Measurements from ENCODE around the gene GTF3C1.

GTF3C1 gene

GRCh38 chr16:27528294-27528693 lies 21.4 kb downstream of the GTF3C1 start:
- FAIRE-seq (no peak), DNase-seq (ENCODE audit: insufficient read length, low spot score) (no peak)
- TF ChIP-seq SPI1 (IDR thresholded peaks at IDR 0.05; ENCODE audit: low read depth, low read length) (no peak), POLR2AphosphoS5 (IDR thresholded peaks at IDR 0.05; ENCODE audit: low read depth, low read length) (no peak)

GRCh38 chr16:27526180-27526579 lies 23.5 kb downstream of the GTF3C1 start:
- FAIRE-seq (no peak), DNase-seq (ENCODE audit: insufficient read length, low spot score) (no peak)

GRCh38 chr16:27522173-27522707 lies 27.5 kb downstream of the GTF3C1 start:
- DNase-seq (ENCODE audit: insufficient read length, low spot score) (no peak), FAIRE-seq (no peak)
- no peak for TF ChIP-seq POU2F2 (IDR thresholded peaks at IDR 0.05; ENCODE audit: low read depth, low read length)
- TF ChIP-seq SPI1 (IDR thresholded peaks at IDR 0.05; ENCODE audit: low read depth, low read length), result no peak
- TF ChIP-seq TAF1 (IDR thresholded peaks at IDR 0.05; ENCODE audit: low read depth, low read length), result no peak
- TF ChIP-seq POLR2A (IDR thresholded peaks at IDR 0.05; ENCODE audit: low read depth, low read length), result no peak
- no peak for TF ChIP-seq PAX5 (IDR thresholded peaks at IDR 0.05; ENCODE audit: insufficient read depth, low read length, severe bottlenecking)
- no peak for TF ChIP-seq POLR2AphosphoS5 (IDR thresholded peaks at IDR 0.05; ENCODE audit: low read depth, low read length)

More at GRCh38 chr16:27526180-27526579, 23.5 kb downstream of the GTF3C1 start:
- TF ChIP-seq POLR2AphosphoS5 (IDR thresholded peaks at IDR 0.05; ENCODE audit: low read depth, low read length) (no peak), TAF1 (IDR thresholded peaks at IDR 0.05; ENCODE audit: low read depth, low read length) (no peak), PAX5 (IDR thresholded peaks at IDR 0.05; ENCODE audit: insufficient read depth, low read length, severe bottlenecking) (no peak), SPI1 (IDR thresholded peaks at IDR 0.05; ENCODE audit: low read depth, low read length) (no peak), POLR2A (IDR thresholded peaks at IDR 0.05; ENCODE audit: low read depth, low read length) (no peak), POU2F2 (IDR thresholded peaks at IDR 0.05; ENCODE audit: low read depth, low read length) (no peak)

- TF ChIP-seq PAX5 (IDR thresholded peaks at IDR 0.05; ENCODE audit: insufficient read depth, low read length, severe bottlenecking) (no peak), TAF1 (IDR thresholded peaks at IDR 0.05; ENCODE audit: low read depth, low read length) (no peak), POLR2AphosphoS5 (IDR thresholded peaks at IDR 0.05; ENCODE audit: low read depth, low read length) (no peak), POU2F2 (IDR thresholded peaks at IDR 0.05; ENCODE audit: low read depth, low read length) (no peak), SPI1 (IDR thresholded peaks at IDR 0.05; ENCODE audit: low read depth, low read length) (no peak), POLR2A (IDR thresholded peaks at IDR 0.05; ENCODE audit: low read depth, low read length) (no peak)
- no peak for FAIRE-seq
- no peak for DNase-seq (ENCODE audit: insufficient read length, low spot score)
Observed at GRCh38 chr16:27520982-27521673, 28.6 kb downstream of the GTF3C1 start.

- no peak for TF ChIP-seq SPI1 (IDR thresholded peaks at IDR 0.05; ENCODE audit: low read depth, low read length)
- TF ChIP-seq POLR2A (IDR thresholded peaks at IDR 0.05; ENCODE audit: low read depth, low read length), result no peak
- no peak for TF ChIP-seq TAF1 (IDR thresholded peaks at IDR 0.05; ENCODE audit: low read depth, low read length)
- TF ChIP-seq POLR2AphosphoS5 (IDR thresholded peaks at IDR 0.05; ENCODE audit: low read depth, low read length), result no peak
- no peak for TF ChIP-seq PAX5 (IDR thresholded peaks at IDR 0.05; ENCODE audit: insufficient read depth, low read length, severe bottlenecking)
- no peak for TF ChIP-seq POU2F2 (IDR thresholded peaks at IDR 0.05; ENCODE audit: low read depth, low read length)
- DNase-seq (ENCODE audit: insufficient read length, low spot score), result no peak
- FAIRE-seq, result no peak
Observed at GRCh38 chr16:27518226-27518625, 31.5 kb downstream of the GTF3C1 start.

- no peak for FAIRE-seq
- no peak for DNase-seq (ENCODE audit: insufficient read length, low spot score)
- TF ChIP-seq POLR2A (IDR thresholded peaks at IDR 0.05; ENCODE audit: low read depth, low read length) (no peak), PAX5 (IDR thresholded peaks at IDR 0.05; ENCODE audit: insufficient read depth, low read length, severe bottlenecking) (no peak), TAF1 (IDR thresholded peaks at IDR 0.05; ENCODE audit: low read depth, low read length) (no peak), SPI1 (IDR thresholded peaks at IDR 0.05; ENCODE audit: low read depth, low read length) (no peak), POLR2AphosphoS5 (IDR thresholded peaks at IDR 0.05; ENCODE audit: low read depth, low read length) (no peak), POU2F2 (IDR thresholded peaks at IDR 0.05; ENCODE audit: low read depth, low read length) (no peak)
Observed at GRCh38 chr16:27517664-27518063, 32.0 kb downstream of the GTF3C1 start.

GRCh38 chr16:27516365-27516764 lies 33.3 kb downstream of the GTF3C1 start:
- DNase-seq (ENCODE audit: insufficient read length, low spot score) (no peak), FAIRE-seq (no peak)

GRCh38 chr16:27515874-27516353 lies 33.8 kb downstream of the GTF3C1 start:
- FAIRE-seq, result peak; percentile 88
- TF ChIP-seq SPI1 (IDR thresholded peaks at IDR 0.05; ENCODE audit: low read depth, low read length) (no peak), PAX5 (IDR thresholded peaks at IDR 0.05; ENCODE audit: insufficient read depth, low read length, severe bottlenecking) (no peak), TAF1 (IDR thresholded peaks at IDR 0.05; ENCODE audit: low read depth, low read length) (no peak), POU2F2 (IDR thresholded peaks at IDR 0.05; ENCODE audit: low read depth, low read length) (no peak), POLR2AphosphoS5 (IDR thresholded peaks at IDR 0.05; ENCODE audit: low read depth, low read length) (no peak), POLR2A (IDR thresholded peaks at IDR 0.05; ENCODE audit: low read depth, low read length) (no peak)
- DNase-seq (ENCODE audit: insufficient read length, low spot score), result peak; percentile 54

More at GRCh38 chr16:27516365-27516764, 33.3 kb downstream of the GTF3C1 start:
- TF ChIP-seq POLR2A (IDR thresholded peaks at IDR 0.05; ENCODE audit: low read depth, low read length), result no peak

- DNase-seq (ENCODE audit: insufficient read length, low spot score) (no peak), FAIRE-seq (no peak)
- TF ChIP-seq SPI1 (IDR thresholded peaks at IDR 0.05; ENCODE audit: low read depth, low read length) (no peak), TAF1 (IDR thresholded peaks at IDR 0.05; ENCODE audit: low read depth, low read length) (no peak), PAX5 (IDR thresholded peaks at IDR 0.05; ENCODE audit: insufficient read depth, low read length, severe bottlenecking) (no peak), POLR2AphosphoS5 (IDR thresholded peaks at IDR 0.05; ENCODE audit: low read depth, low read length) (no peak), POU2F2 (IDR thresholded peaks at IDR 0.05; ENCODE audit: low read depth, low read length) (no peak), POLR2A (IDR thresholded peaks at IDR 0.05; ENCODE audit: low read depth, low read length) (no peak)
Observed at GRCh38 chr16:27514806-27515205, 34.9 kb downstream of the GTF3C1 start.
